GM19025 (cell line): Measurements from ENCODE around the gene SEC61B.
"Not testable (repeated sequence)": the region's sequence is repeated elsewhere in the genome, so short reads cannot be mapped to it uniquely, and the experiment has no call there.

Experiments used
- ATAC-seq: cut with Tn5 transposase; IDR thresholded peaks from one replicate; pipeline ENCODE4 v1.9.1; 2021; ENCODE audit warnings: mild to moderate bottlenecking, low read depth, moderate library complexity; ENCODE audit not compliant: unreplicated experiment

Gene SEC61B

DNA sequence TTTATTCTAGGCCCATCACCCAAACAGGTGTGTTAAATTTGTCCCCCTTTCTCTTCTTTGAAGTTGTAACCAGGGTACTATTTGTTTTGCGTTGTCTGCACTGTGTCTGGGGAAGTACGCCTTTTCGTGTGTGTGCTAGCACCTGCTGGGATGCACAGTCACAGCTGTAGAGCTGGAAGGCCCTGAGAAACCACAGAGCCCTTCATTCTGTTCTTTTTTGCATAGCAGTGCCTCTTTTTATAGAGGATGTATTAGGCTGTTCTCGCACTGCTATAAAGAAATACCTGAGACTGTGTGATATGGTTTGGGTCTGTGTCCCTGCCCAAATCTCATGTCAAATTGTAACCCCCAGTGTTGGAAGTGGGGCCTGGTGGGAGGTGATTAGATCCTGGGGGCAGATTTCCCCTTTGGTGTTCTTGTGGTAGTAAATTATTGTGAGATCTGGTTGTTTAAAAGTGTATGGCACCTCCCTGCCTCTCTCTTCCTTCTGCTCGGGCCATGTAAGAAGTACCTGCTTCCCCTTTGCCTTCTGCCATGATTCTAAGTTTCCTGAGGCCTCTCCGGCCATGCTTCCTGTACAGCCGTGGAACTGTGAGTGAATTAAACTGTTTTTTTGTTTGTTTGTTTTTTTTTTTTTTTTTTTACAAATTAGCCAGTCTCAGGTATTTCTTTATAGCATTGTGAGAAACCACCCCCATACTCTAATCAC lies 14.0 kb downstream of the SEC61B start:
- peak; percentile 94 for ATAC-seq

DNA sequence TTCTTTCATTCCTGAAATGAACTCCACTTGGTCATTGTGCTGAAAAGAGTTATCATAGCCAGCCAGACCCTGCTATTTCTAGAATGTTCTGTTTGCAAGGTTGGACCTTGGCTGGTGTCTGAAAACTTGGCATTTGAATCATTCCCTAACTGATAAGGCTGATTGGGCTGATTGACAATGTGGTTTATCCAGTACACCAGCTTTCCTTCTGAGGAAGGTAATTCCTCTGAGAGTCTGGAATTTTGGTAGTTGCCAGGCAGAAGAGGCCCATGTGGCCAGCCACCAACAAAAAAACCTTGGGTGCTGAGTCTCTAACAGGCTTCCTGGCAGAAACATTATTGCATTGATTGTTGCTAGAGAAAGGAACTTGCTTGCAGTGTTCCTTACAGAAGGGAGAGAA lies 15.3 kb downstream of the SEC61B start:
- no peak for ATAC-seq

DNA sequence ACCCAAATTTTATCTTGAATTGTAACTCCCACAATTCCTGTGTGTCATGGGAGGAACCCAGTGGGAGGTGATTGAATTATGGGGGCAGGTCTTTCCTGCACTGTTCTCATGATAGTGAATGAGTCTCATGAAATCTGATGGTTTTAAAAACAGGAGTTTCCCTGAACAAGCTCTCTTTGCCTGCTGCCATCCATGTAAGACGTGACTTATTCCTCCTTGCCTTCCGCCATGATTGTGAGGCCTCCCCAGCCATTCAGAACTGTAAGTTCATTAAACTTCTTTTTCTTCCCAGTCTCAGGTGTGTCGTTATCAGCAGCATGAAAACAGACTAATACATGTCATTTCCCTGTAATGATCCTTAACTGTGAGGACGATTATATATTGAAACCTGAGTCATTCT lies 15.8 kb downstream of the SEC61B start:
- ATAC-seq: not testable (repeated sequence)

DNA sequence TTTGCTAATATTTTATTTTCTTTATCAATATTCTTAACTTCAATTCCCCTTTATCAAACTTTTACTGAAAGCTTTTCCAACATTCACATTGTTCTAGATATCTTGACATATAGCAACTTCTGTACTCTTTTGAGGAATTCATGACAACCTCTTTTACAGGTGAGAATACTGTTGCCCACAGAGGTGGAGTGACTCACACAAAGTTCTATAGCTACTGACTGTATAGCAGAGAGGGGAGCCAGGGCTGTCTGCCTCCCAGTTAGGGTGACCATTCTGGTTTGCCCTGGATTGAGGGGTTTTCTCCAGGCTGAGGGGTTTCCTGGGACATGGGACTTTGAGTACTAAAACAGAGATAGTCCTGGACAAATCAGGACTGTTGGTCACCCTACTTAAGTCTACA lies 16.2 kb downstream of the SEC61B start:
- ATAC-seq: no peak

- ATAC-seq: no peak
Measured at GRCh38 chr9:99239341-99240060, 17.4 kb downstream of the SEC61B start.

DNA sequence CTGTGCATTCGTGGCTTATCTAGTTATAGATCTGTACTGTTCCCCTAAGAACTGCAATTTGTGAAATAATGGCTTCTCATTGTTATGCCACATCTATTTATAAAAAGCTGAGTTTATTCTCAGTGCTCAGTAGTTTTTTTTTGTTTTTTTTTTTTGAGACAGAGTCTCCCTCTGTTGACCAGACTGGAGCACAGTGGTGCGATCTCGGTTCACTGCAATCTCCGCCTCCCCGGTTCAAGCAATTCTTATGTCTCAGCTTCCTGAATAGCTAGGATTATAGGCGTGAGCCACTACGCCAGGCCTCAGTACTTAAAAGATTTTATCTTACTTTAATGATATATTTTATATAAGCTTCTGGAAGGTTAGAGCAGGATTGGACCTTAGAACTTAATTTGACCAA lies 19.0 kb downstream of the SEC61B start:
- no peak for ATAC-seq

DNA sequence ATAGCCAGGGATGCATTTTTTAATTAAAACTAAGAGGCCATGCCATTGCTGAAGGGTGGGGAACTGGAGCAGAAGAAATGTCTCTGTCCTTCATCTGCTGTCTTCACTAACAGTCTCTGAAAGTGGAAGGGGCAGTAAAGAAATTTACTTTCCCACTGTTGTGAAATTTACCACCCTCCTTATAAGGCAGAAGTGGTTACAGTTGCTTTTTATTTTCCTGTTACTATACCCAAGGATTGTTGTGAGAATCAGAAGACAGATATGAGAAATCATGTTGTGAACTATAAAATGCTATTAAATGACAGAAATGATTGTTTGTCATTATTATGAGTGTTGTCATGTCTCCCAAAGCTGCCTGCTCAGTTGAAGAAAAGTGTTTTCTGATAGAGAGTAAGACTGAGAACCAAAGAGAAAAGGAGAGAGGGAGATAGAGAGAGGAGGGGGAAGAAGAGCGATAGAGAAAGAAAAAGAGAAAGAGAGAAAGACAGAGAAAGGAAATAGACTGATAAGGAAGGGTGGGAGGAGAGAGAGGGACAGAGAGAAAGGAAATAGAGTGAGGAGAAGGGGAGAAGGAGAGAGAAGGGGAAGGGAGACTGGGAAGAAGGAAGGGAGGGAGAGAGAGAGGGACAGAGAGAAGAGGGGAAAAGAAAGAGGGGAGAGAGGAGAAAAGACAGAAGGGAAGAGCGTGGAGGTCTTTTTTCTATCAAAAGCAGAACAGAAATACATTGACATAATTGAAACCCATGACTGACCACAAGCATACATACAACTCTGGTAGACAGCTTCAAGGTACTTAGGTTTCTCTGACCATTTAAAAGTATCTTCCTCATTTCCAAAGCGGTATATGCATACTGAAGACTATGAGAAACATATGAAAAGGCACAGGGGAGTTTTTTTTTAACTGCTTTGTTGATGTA lies 22.5 kb downstream of the SEC61B start:
- ATAC-seq: peak; percentile 76

GRCh38 chr9:99249619-99250018 lies 27.5 kb downstream of the SEC61B start:
- no peak for ATAC-seq

GRCh38 chr9:99251157-99251556 lies 29.1 kb downstream of the SEC61B start:
- ATAC-seq: no peak

DNA sequence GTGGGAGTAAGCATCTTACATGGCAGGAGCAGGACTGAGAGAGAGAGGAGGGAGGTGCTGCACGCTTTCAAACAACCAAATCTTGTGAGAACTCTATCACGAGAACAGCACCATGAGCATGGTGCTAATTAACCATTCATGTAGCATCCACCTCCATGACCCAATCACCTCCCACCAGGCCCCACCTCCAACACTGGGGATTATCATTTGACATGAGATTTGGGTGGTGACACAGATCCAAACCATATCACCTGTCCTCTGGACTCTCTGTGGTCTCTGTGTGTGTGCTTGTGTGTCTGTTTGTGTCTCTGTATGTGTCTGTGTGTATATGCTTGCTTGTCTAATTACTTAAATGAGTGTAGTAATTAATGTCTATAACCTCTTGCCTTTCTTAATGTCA lies 31.1 kb downstream of the SEC61B start:
- peak; percentile 40 for ATAC-seq

DNA sequence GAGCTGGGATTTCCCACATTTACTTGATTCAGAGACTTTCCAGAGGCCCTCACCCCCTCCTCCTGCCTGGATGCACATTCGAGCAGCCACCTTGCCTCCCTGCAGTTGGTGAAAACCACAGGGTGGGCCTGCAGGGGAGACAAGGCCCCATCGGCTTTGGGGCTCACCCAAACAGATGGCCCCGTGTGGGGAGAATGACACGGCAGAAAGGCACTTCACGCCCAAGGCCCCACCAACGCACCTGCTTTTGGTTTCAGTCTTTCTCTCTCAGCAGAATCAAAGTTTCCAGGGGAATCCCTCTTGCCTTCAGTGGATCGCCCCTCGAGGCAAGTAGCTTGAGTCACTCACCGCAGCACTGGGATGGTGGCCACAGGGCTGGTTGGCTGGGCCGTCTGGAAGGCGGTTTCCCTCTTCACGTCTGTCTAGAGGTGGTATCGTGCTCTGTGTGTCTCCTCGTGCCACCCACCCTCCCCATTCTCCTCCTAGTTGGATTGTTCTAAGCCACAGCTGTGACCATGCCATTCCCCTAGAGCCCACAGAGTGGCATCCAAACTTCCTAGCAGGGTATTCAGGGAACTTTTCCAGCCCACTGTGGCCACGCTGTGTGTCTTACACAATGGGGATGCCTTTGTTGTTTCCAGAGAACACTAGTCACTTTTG lies 31.8 kb downstream of the SEC61B start:
- ATAC-seq: peak; percentile 83

DNA sequence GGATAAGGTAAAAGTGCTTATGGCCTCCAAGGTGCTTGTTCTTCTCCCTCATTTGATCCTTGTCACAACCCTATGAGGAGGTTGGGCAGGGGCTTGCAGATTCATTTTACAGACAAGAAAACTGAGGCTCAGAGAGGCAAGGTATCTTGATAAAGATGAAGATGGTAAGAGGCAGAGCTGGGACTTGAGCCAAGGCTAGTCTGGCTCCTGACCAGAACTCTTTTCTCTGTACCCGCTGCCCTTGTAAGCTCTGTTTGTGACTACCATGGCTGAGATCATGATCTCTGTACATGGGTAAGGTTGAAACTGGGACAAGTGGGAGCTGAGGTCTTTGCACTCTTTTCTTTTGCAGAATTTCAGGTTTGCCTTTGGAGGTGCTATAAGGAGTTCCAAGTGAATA lies 33.6 kb downstream of the SEC61B start:
- no peak for ATAC-seq

- ATAC-seq: no peak
Measured at GRCh38 chr9:99257723-99258389, 35.8 kb downstream of the SEC61B start.

DNA sequence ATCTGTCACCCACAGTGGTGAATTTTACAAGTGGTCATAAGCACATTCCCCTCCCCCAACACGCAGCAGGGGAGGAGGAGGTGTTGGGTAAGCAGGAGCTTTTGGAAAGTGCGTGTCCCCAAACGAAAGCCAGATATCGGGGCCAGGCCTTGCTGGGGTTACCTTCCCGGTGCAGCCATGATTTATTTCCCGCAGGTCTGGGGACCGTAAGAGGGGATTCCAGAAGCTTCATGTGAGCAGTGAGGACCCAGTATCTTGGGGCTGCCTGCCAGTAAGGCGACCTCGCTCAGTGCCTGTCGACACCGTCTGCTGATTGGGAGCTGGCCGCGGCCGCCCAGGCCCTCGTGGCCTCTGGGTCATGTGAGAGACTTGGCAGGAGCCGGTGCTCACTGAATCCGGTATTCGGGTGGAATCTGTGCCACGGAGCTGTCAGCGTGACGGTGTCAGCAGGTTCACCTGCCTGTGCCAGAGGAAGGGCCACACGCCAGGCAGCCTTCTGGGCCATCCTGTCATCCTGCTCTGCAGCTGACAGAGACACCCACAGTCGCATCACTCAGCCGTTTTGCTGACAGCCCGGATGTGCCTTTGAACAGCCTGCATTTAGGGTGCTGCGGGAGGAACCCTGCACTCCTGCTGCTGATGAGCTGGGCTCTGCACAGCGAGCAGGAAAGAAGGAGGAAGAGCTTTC lies 37.3 kb downstream of the SEC61B start:
- peak; percentile 43 for ATAC-seq

DNA sequence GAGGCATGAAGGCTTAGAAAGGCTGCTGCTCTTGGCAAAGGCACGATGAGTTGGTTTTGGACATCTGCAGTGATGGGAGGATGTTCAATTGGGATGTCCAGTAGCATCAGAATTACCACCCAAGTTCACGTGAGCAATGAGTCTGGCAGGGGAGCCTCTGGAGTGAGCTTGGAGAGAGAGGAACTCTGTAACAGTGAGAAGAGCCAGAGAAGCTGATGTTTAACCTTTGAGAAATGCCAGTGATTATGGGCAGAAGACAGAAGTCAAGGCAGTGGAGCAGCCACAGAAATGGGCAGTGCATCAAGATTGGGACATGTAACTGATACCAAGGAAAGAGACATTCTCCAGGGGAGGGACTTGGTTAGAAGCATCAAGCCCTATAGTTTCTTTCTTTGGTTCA lies 39.8 kb downstream of the SEC61B start:
- no peak for ATAC-seq

- ATAC-seq: peak; percentile 51
Measured at GRCh38 chr9:99262949-99263418, 40.9 kb downstream of the SEC61B start.

- no peak for ATAC-seq
Measured at GRCh38 chr9:99264070-99264680, 42.1 kb downstream of the SEC61B start.

GRCh38 chr9:99265691-99266090 lies 43.6 kb downstream of the SEC61B start:
- ATAC-seq: no peak
